ENCODE measurements around the gene SLC4A5. TPM values are rescaled to one million over a fixed set of nuclear protein-coding genes. Genes with fewer than 3 reads are reported as not detected.

SLC4A5 gene
- total RNA-seq, 1 donor from 2014 or later, result 0.56 TPM

- ATAC-seq, result no peak
These were observed 24.6 kb upstream of the SLC4A5 start for GRCh38 chr2:74367789-74368188.

GRCh38 chr2:74366036-74366435, 22.8 kb upstream of the SLC4A5 start:
- ATAC-seq, result no peak

GRCh38 chr2:74364533-74365505, 21.6 kb upstream of the SLC4A5 start:
- ATAC-seq, result no peak

GRCh38 chr2:74361327-74361726, 18.1 kb upstream of the SLC4A5 start:
- ATAC-seq, result no peak

DNA sequence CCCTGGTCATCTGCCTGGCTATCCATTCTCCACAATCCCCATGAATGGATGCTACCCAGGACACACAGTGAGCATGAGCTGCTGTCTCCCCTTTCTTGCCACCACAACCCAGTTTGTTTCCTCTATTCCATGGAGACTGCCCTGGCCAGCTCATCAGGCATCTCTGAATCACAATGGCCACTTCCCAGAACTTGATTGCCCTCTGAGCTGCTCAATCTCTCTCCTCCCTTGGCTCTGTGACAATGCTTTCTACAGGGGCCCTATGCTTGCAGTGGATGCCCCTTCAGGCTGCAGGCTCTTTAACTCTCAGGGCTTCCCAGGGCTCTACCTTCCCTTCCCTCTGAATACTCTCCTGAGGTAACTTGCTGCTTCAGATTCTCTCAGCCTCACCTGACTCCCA, 14.4 kb upstream of the SLC4A5 start:
- no peak for ATAC-seq

DNA sequence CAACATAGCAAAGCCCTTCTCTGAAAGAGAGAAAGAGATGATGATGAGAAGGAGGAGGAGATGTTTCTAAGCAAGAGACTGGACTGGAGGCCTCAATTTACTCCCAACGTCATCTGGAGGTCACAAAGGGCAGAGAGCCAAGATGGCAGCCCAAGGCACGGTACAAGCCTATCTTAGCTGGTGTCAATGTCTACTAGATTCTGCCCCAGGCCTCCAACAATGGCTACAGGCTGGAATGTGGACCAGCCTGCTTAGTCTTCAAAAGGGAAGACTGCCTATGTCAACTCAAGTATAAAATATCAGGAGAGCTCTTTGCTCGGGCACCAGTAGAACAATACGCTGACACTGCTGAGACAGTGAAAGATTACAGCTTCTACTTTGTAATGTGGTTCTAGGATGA, 6.7 kb upstream of the SLC4A5 start:
- ATAC-seq, result peak; percentile 20

- no peak for ATAC-seq
These were observed 4.5 kb upstream of the SLC4A5 start for GRCh38 chr2:74347742-74348141.

GRCh38 chr2:74347303-74347702, 4.1 kb upstream of the SLC4A5 start:
- ATAC-seq, result no peak

DNA sequence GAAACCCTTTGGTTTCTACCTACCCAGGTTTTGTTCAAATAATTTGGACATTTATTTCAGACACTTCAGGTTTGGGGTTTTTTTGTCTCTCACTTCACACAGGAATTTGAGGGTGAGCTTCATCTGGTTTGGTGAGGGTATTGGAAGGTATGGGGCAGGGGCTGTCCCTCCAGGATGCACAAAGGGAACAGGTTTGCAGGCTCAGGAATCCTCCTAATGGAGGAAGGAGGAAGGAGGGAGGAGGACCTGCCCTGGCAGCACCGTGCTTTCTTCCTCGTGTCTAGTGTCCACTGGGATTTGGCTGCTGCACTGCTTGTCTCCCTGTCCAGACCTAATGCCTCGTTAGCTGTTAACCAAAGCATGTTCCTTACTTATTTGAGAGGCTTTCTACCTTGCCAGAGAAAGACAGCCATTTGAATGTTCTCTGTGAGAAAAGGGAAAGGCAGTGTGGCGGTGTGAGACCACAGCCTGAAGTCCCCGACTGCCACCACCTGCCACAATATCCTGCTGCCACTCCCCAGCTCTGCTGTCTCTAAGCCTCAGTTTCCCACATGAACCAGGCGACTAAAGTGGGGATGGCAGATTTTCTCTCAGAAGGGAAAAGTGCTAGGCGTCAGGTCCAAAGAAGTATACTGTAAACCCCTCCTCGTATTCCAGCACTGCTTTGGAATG, 2.2 kb upstream of the SLC4A5 start:
- ATAC-seq, result no peak

- ATAC-seq, result peak; percentile 56
These were observed 7.0 kb downstream of the SLC4A5 start for GRCh38 chr2:74336227-74336626.

GRCh38 chr2:74334931-74335333, 8.3 kb downstream of the SLC4A5 start:
- peak; percentile 70 for ATAC-seq

DNA sequence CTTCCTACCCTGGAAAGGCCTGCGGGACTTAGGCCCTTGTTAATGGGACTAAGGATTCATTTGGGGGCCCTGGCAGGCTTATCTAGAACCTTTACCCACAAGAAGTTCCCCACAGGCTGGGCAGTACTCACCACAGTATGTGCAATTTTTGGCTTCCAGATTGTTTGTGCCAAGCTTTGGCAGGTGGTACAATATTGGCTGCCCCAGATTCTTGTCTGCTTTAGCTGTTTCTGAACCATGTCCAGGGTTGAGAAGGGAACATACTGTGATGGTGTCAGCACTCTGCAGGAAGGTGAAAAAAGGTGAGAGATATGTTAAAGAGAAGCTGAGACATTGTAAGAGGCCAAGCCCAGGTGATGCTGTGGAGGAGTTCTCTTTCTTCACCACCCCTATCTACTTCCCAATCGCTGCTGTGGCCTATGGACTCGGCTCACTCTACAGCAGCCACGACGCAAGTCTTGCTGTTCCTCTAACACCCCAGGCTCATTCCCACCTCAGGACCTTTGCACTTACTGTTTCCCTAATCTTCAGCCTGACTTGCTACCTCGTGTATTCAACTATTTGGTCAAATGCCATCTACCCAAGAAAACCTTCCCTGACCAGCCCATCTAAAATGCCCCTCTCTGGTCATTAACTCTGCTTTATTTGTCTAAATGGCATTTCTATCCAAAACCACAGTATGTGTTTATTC, 9.2 kb downstream of the SLC4A5 start:
- ATAC-seq, result no peak

DNA sequence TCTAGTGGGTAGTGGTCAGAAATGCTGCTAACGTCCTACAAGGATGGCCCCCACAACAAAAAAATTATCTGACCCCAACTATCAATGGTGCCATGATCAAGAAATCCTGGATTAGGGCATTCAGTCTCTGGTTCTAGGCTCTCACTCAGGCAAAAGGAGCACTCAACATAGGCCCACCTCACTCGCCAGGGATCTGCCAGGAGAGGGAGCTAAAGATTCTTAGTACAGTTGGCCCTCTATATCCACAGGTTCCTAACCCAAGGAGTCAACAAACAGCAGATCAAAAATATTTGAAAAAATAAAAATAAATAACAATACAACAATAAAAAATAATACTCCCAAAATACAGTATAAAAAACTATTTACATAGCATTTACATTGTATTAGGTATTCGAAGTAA, 10.0 kb downstream of the SLC4A5 start:
- ATAC-seq, result peak; percentile 53

DNA sequence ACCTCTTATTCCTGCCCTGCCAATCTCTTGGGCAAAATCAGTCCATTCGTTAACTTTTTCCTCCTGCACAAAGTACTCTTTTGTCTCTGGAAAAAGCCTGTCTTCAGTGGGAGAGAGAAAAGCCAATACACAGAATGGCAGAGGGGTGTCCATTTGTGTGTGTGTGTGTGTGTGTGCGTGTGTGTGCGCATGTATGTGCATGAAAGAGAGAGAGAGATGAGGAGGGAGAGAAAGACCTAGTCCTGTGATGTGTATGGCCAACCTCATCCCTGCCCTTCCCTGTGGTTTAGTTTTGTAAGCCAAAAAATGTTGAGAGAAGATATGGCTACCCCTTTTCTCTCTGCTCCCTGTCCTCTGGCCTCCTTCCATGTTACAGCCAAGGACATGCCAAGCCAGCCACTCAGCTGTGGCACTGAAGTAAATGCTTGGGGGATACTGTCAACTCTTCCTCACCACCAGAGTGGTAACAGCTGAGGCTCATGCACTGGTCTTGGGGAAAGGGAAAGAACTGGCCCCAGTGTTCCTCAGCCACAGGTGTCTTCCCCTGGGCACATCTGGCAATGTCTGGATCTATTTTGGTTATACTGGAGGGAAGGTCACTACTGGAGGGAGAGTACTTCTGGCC, 10.6 kb downstream of the SLC4A5 start:
- ATAC-seq, result no peak

- no peak for ATAC-seq
These were observed 14.6 kb downstream of the SLC4A5 start for GRCh38 chr2:74328573-74328972.

GRCh38 chr2:74328074-74328473, 15.1 kb downstream of the SLC4A5 start:
- no peak for ATAC-seq

DNA sequence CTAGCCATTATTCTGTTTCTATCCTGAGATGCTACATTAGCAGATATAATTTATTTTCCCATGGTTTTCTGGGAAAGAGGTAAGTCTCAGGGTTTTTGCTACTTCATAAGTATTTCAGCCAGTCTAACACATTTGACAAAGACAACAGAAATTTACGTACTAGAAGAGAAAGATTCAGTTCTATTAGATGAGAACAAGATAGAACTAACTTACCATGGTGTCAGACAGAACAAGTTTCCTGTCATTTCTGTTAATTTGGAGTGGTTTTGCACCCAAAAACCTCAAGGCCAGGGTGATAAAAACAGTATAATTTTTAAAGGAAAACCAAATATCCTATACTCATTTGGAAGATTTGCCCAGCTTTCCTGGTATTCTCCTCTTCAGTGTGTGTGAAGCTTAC, 15.6 kb downstream of the SLC4A5 start:
- ATAC-seq, result no peak

- no peak for ATAC-seq
These were observed 16.0 kb downstream of the SLC4A5 start for GRCh38 chr2:74327199-74327598.

- ATAC-seq, result no peak
These were observed 17.4 kb downstream of the SLC4A5 start for GRCh38 chr2:74325815-74326214.

GRCh38 chr2:74321737-74322136, 21.5 kb downstream of the SLC4A5 start:
- no peak for ATAC-seq

DNA sequence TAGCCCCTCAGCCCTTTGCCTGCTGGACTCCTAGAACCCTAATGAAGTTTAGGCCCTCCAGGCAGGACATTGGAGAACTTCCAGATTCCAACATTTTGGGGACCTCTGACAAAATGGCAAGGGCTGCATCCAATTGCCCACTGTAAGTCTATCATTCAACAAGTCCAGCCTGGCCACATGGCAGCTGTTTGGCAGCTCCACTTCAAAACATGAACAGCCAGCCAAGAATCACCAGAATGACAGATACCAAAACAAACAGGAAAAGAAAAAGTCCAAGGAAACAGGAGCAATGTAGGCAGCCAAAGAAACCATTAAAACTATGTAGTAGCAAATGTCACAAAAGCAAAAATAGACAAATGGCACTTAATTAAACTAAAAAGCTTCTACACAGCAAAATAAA, 25.5 kb downstream of the SLC4A5 start:
- ATAC-seq, result no peak

- no peak for ATAC-seq
These were observed 26.5 kb downstream of the SLC4A5 start for GRCh38 chr2:74316627-74317295.
